ENCODE measurements around the gene PRRC2C.
A peak's percentile ranks its signal among the peaks of the same experiment; 100 is the strongest.
"Not testable (repeated sequence)": the region's sequence is repeated elsewhere in the genome, so short reads cannot be mapped to it uniquely, and the experiment has no call there.

PRRC2C gene

GRCh38 chr1:171515741-171516140 lies 30.4 kb downstream of the PRRC2C start:
- no peaks in the 10 kb centered on the region for H3K9me3 Mint-ChIP-seq
- peaks cover 47% of the 10 kb centered on the region for H3K36me3 Mint-ChIP-seq (ENCODE audit: low read depth)
- peaks cover 41% of the 10 kb centered on the region for H3K4me1 Mint-ChIP-seq (ENCODE audit: low read depth)
- H3K27ac Mint-ChIP-seq, result no peak overlapping the region
- no peaks in the 10 kb centered on the region for H3K27me3 Mint-ChIP-seq (ENCODE audit: low read depth)
- H3K4me3 Mint-ChIP-seq, result no peak overlapping the region

- peaks cover 37% of the 10 kb centered on the region for H3K36me3 Mint-ChIP-seq (ENCODE audit: low read depth)
- H3K9me3 Mint-ChIP-seq, result no peaks in the 10 kb centered on the region
- H3K27me3 Mint-ChIP-seq (ENCODE audit: low read depth), result no peaks in the 10 kb centered on the region
- no peak overlapping the region for H3K4me3 Mint-ChIP-seq
- no peak overlapping the region for H3K27ac Mint-ChIP-seq
- H3K4me1 Mint-ChIP-seq (ENCODE audit: low read depth), result peaks cover 11% of the 10 kb centered on the region
Measured at GRCh38 chr1:171521567-171521966, 36.2 kb downstream of the PRRC2C start.

- no peak overlapping the region for H3K4me3 Mint-ChIP-seq
- peaks cover 48% of the 10 kb centered on the region for H3K36me3 Mint-ChIP-seq (ENCODE audit: low read depth)
- no peak overlapping the region for H3K27ac Mint-ChIP-seq
Measured at GRCh38 chr1:171530676-171531075, 45.3 kb downstream of the PRRC2C start.

GRCh38 chr1:171532520-171532919 lies 47.2 kb downstream of the PRRC2C start:
- peaks cover 11% of the 10 kb centered on the region for H3K4me1 Mint-ChIP-seq (ENCODE audit: low read depth)
- no peaks in the 10 kb centered on the region for H3K27me3 Mint-ChIP-seq (ENCODE audit: low read depth)
- no peaks in the 10 kb centered on the region for H3K9me3 Mint-ChIP-seq
- H3K36me3 Mint-ChIP-seq (ENCODE audit: low read depth), result peaks cover 54% of the 10 kb centered on the region
- H3K27ac Mint-ChIP-seq, result peak overlapping the region; percentile 5
- H3K4me3 Mint-ChIP-seq, result no peak overlapping the region

More at GRCh38 chr1:171530676-171531075, 45.3 kb downstream of the PRRC2C start:
- H3K9me3 Mint-ChIP-seq, result no peaks in the 10 kb centered on the region
- peaks cover 8% of the 10 kb centered on the region for H3K4me1 Mint-ChIP-seq (ENCODE audit: low read depth)
- H3K27me3 Mint-ChIP-seq (ENCODE audit: low read depth), result no peaks in the 10 kb centered on the region

GRCh38 chr1:171545523-171545922 lies 60.2 kb downstream of the PRRC2C start:
- peaks cover 4% of the 10 kb centered on the region for H3K9me3 Mint-ChIP-seq
- H3K36me3 Mint-ChIP-seq (ENCODE audit: low read depth), result peaks cover 52% of the 10 kb centered on the region
- H3K4me3 Mint-ChIP-seq, result no peak overlapping the region
- peak overlapping the region; percentile 45 for H3K27ac Mint-ChIP-seq
- H3K4me1 Mint-ChIP-seq (ENCODE audit: low read depth), result peaks cover 11% of the 10 kb centered on the region
- no peaks in the 10 kb centered on the region for H3K27me3 Mint-ChIP-seq (ENCODE audit: low read depth)

- H3K4me1 Mint-ChIP-seq (ENCODE audit: low read depth), result peaks cover 17% of the 10 kb centered on the region
- H3K9me3 Mint-ChIP-seq, result peaks cover 4% of the 10 kb centered on the region
- no peak overlapping the region for H3K4me3 Mint-ChIP-seq
- H3K27ac Mint-ChIP-seq, result no peak overlapping the region
- no peaks in the 10 kb centered on the region for H3K27me3 Mint-ChIP-seq (ENCODE audit: low read depth)
- peaks cover 64% of the 10 kb centered on the region for H3K36me3 Mint-ChIP-seq (ENCODE audit: low read depth)
Measured at GRCh38 chr1:171550050-171550449, 64.7 kb downstream of the PRRC2C start.

GRCh38 chr1:171550598-171551100 lies 65.3 kb downstream of the PRRC2C start:
- not testable (repeated sequence) for H3K4me3 Mint-ChIP-seq; H3K27ac Mint-ChIP-seq; H3K27me3 Mint-ChIP-seq (ENCODE audit: low read depth); H3K9me3 Mint-ChIP-seq
- H3K36me3 Mint-ChIP-seq (ENCODE audit: low read depth), result peaks cover 65% of the 10 kb centered on the region
- H3K4me1 Mint-ChIP-seq (ENCODE audit: low read depth), result peaks cover 17% of the 10 kb centered on the region

- not testable (repeated sequence) for H3K9me3 Mint-ChIP-seq; H3K4me3 Mint-ChIP-seq; H3K27me3 Mint-ChIP-seq (ENCODE audit: low read depth)
- H3K4me1 Mint-ChIP-seq (ENCODE audit: low read depth), result peaks cover 21% of the 10 kb centered on the region
- H3K27ac Mint-ChIP-seq, result peak overlapping the region; percentile 3
- peaks cover 77% of the 10 kb centered on the region for H3K36me3 Mint-ChIP-seq (ENCODE audit: low read depth)
Measured at GRCh38 chr1:171553960-171554359, 68.6 kb downstream of the PRRC2C start.

- Mint-ChIP-seq H3K36me3 (ENCODE audit: low read depth) (peaks cover 29% of the 10 kb centered on the region), H3K27me3 (ENCODE audit: low read depth) (no peaks in the 10 kb centered on the region), H3K4me3 (no peak overlapping the region), H3K27ac (no peak overlapping the region), H3K9me3 (no peaks in the 10 kb centered on the region), H3K4me1 (ENCODE audit: low read depth) (peaks cover 3% of the 10 kb centered on the region)
Measured at GRCh38 chr1:171563675-171564074, 78.3 kb downstream of the PRRC2C start.

GRCh38 chr1:171566467-171566866 lies 81.1 kb downstream of the PRRC2C start:
- Mint-ChIP-seq H3K9me3 (no peaks in the 10 kb centered on the region), H3K4me1 (ENCODE audit: low read depth) (peaks cover 2% of the 10 kb centered on the region), H3K36me3 (ENCODE audit: low read depth) (peaks cover 22% of the 10 kb centered on the region), H3K4me3 (no peak overlapping the region), H3K27me3 (ENCODE audit: low read depth) (no peaks in the 10 kb centered on the region), H3K27ac (no peak overlapping the region)

GRCh38 chr1:171570295-171570694 lies 85.0 kb downstream of the PRRC2C start:
- Mint-ChIP-seq H3K36me3 (ENCODE audit: low read depth) (peaks cover 33% of the 10 kb centered on the region), H3K27me3 (ENCODE audit: low read depth) (no peaks in the 10 kb centered on the region), H3K4me1 (ENCODE audit: low read depth) (peaks cover 2% of the 10 kb centered on the region), H3K27ac (no peak overlapping the region), H3K9me3 (no peaks in the 10 kb centered on the region), H3K4me3 (no peak overlapping the region)

GRCh38 chr1:171576144-171576543 lies 90.8 kb downstream of the PRRC2C start:
- no peak overlapping the region for H3K27ac Mint-ChIP-seq
- H3K4me3 Mint-ChIP-seq, result no peak overlapping the region
- no peaks in the 10 kb centered on the region for H3K9me3 Mint-ChIP-seq
- H3K27me3 Mint-ChIP-seq (ENCODE audit: low read depth), result no peaks in the 10 kb centered on the region
- peaks cover 9% of the 10 kb centered on the region for H3K4me1 Mint-ChIP-seq (ENCODE audit: low read depth)
- peaks cover 49% of the 10 kb centered on the region for H3K36me3 Mint-ChIP-seq (ENCODE audit: low read depth)

- no peaks in the 10 kb centered on the region for H3K27me3 Mint-ChIP-seq (ENCODE audit: low read depth)
- no peak overlapping the region for H3K4me3 Mint-ChIP-seq
- no peak overlapping the region for H3K27ac Mint-ChIP-seq
- no peaks in the 10 kb centered on the region for H3K9me3 Mint-ChIP-seq
- peaks cover 48% of the 10 kb centered on the region for H3K36me3 Mint-ChIP-seq (ENCODE audit: low read depth)
- peaks cover 24% of the 10 kb centered on the region for H3K4me1 Mint-ChIP-seq (ENCODE audit: low read depth)
Measured at GRCh38 chr1:171581226-171581625, 95.9 kb downstream of the PRRC2C start.

GRCh38 chr1:171581766-171582165 lies 96.4 kb downstream of the PRRC2C start:
- H3K27me3 Mint-ChIP-seq (ENCODE audit: low read depth), result no peaks in the 10 kb centered on the region
- H3K4me1 Mint-ChIP-seq (ENCODE audit: low read depth), result peaks cover 24% of the 10 kb centered on the region
- no peak overlapping the region for H3K4me3 Mint-ChIP-seq
- no peaks in the 10 kb centered on the region for H3K9me3 Mint-ChIP-seq
- peak overlapping the region; percentile 2 for H3K27ac Mint-ChIP-seq
- H3K36me3 Mint-ChIP-seq (ENCODE audit: low read depth), result peaks cover 47% of the 10 kb centered on the region

- Mint-ChIP-seq H3K4me3 (no peak overlapping the region), H3K36me3 (ENCODE audit: low read depth) (peaks cover 47% of the 10 kb centered on the region)
Measured at GRCh38 chr1:171582589-171582988, 97.3 kb downstream of the PRRC2C start.

More at GRCh38 chr1:171582589-171582988, 97.3 kb downstream of the PRRC2C start:
- Mint-ChIP-seq H3K4me1 (ENCODE audit: low read depth) (peaks cover 24% of the 10 kb centered on the region), H3K27ac (no peak overlapping the region), H3K9me3 (no peaks in the 10 kb centered on the region), H3K27me3 (ENCODE audit: low read depth) (no peaks in the 10 kb centered on the region)
